ENCODE data around the gene PDS5B. TPM values are rescaled to one million over a fixed set of nuclear protein-coding genes. Genes with fewer than 3 reads are reported as not detected.

PDS5B gene
- total and polyA plus RNA-seq, 2 donors (not counting 1 experiment from before 2014, with no cell fraction given), result 6.6 to 62.9 TPM

DNA sequence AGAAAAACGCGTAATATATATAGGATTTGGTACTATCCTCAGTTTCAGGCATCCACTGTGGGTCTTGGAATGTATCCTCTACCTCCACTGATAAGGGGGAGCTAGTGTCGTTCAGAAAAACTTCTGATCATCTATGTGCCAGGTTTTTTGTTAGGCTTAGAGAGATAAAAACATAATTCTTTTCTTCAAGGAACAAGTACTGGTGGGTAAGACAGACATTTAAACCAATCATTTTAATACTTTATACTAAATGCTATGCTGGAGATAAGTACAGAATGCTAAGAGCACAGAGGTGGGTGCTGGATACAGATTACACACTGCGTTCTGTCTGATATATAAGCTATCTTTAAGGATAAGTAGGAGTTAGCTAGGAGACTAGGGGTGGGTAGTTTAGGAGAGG is 166.1 kb downstream of the PDS5B start:
- no peak for ATAC-seq (ENCODE audit: low read depth)
- H2AFZ ChIP-seq (ENCODE audit: insufficient read depth, low read depth, low read length, poor library complexity, severe bottlenecking), result no peak overlapping the region
- H3K9ac ChIP-seq (ENCODE audit: low read length), result no peak overlapping the region
- intact Hi-C loops (cut with micrococcal nuclease), result no loop called here
- H3K4me1 ChIP-seq (ENCODE audit: control insufficient read depth in 2 of 2, insufficient read depth in 2 of 2, low read length in 2 of 2), result peaks cover 0 to 4% of the 10 kb centered on the region in 2 donors
- Mint-ChIP-seq H3K4me1 (peaks cover 7% of the 10 kb centered on the region), H3K27me3 (no peaks in the 10 kb centered on the region), H3K4me3 (no peak overlapping the region), H3K27ac (no peak overlapping the region), H3K9me3 (ENCODE audit: insufficient read depth) (no peaks in the 10 kb centered on the region)
- no peaks in the 10 kb centered on the region for H4K20me1 ChIP-seq (ENCODE audit: control insufficient read depth, insufficient read depth, low read length, poor library complexity, severe bottlenecking)
- no peaks in the 10 kb centered on the region for H3K27me3 ChIP-seq (replicated peaks in 1 of 4; ENCODE audit: control extremely low read depth in 1 of 4, control insufficient read depth in 3 of 4, insufficient read depth in 4 of 4, low read length in 3 of 4)
- TF ChIP-seq, protein P1, sequence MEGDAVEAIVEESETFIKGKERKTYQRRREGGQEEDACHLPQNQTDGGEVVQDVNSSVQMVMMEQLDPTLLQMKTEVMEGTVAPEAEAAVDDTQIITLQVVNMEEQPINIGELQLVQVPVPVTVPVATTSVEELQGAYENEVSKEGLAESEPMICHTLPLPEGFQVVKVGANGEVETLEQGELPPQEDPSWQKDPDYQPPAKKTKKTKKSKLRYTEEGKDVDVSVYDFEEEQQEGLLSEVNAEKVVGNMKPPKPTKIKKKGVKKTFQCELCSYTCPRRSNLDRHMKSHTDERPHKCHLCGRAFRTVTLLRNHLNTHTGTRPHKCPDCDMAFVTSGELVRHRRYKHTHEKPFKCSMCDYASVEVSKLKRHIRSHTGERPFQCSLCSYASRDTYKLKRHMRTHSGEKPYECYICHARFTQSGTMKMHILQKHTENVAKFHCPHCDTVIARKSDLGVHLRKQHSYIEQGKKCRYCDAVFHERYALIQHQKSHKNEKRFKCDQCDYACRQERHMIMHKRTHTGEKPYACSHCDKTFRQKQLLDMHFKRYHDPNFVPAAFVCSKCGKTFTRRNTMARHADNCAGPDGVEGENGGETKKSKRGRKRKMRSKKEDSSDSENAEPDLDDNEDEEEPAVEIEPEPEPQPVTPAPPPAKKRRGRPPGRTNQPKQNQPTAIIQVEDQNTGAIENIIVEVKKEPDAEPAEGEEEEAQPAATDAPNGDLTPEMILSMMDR (IDR thresholded peaks at IDR 0.05), result no peak
- no peak for TF ChIP-seq EZH2 (IDR thresholded peaks at IDR 0.05; ENCODE audit: borderline replicate concordance, insufficient read depth, low read depth, low read length, poor library complexity, severe bottlenecking)
- 100% methylated on average over 1 of the region's 4 CpGs for WGBS (ENCODE audit: insufficient coverage)
- no peak overlapping the region for H3K27ac ChIP-seq (ENCODE audit: low read length in 2 of 2)
- ChIA-PET CTCF (no interaction called here), POLR2A (no interaction called here)
- no peaks in the 10 kb centered on the region for H3K9me3 ChIP-seq (ENCODE audit: control extremely low read depth in 1 of 3, control insufficient read depth in 2 of 3, insufficient read depth in 1 of 3, low read length in 2 of 3)
- H3K79me2 ChIP-seq (ENCODE audit: control insufficient read depth, insufficient read depth, low read length), result no peaks in the 10 kb centered on the region
- no peak overlapping the region for H3K4me2 ChIP-seq (replicated peaks; ENCODE audit: low read depth, low read length, poor library complexity, severe bottlenecking)
- no peak overlapping the region for H3K4me3 ChIP-seq (ENCODE audit: control extremely low read depth in 1 of 5, extremely low read depth in 1 of 5, insufficient read depth in 1 of 5, low read depth in 2 of 5, low read length in 4 of 5)
- DNase-seq, result no peak
- H3K36me3 ChIP-seq (replicated peaks in 1 of 2; ENCODE audit: control extremely low read depth in 1 of 2, control insufficient read depth in 1 of 2, extremely low read depth in 1 of 2, insufficient read depth in 2 of 2, low read length in 1 of 2), result peaks cover 18 to 28% of the 10 kb centered on the region in 2 experiments

DNA sequence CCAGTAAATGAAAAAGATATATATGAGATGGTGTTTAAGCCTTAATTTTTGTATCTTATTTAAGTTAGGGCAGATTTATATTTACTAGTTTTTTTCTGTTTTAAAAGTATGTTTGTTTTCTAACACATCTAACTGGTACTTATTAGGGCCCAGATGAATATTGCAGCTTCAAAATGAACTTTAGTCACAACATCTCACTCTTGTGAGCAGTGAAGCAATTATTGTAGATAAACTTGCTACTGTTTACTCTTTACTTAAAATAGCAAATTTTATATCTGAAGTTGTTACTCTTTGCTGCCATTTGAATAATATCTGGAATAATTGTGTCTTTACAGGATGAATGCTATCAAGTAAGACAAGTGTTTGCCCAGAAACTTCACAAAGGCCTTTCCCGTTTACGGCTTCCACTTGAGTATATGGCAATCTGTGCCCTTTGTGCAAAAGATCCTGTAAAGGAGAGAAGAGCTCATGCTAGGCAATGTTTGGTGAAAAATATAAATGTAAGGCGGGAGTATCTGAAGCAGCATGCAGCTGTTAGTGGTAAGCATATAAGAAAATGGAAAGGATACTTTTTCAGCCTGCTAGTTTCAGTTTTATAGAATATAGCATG is 166.8 kb downstream of the PDS5B start:
- Histone ChIP-seq H3K4me3 (ENCODE audit: control extremely low read depth in 1 of 5, extremely low read depth in 1 of 5, insufficient read depth in 1 of 5, low read depth in 2 of 5, low read length in 4 of 5) (no peak overlapping the region), H3K9me3 (ENCODE audit: control extremely low read depth in 1 of 3, control insufficient read depth in 2 of 3, insufficient read depth in 1 of 3, low read length in 2 of 3) (no peaks in the 10 kb centered on the region), H3K4me2 (replicated peaks; ENCODE audit: low read depth, low read length, poor library complexity, severe bottlenecking) (no peak overlapping the region), H3K27me3 (replicated peaks in 1 of 4; ENCODE audit: control extremely low read depth in 1 of 4, control insufficient read depth in 3 of 4, insufficient read depth in 4 of 4, low read length in 3 of 4) (no peaks in the 10 kb centered on the region), H4K20me1 (ENCODE audit: control insufficient read depth, insufficient read depth, low read length, poor library complexity, severe bottlenecking) (no peaks in the 10 kb centered on the region), H3K27ac (ENCODE audit: low read length in 2 of 2) (no peak overlapping the region), H2AFZ (ENCODE audit: insufficient read depth, low read depth, low read length, poor library complexity, severe bottlenecking) (no peak overlapping the region), H3K79me2 (ENCODE audit: control insufficient read depth, insufficient read depth, low read length) (no peaks in the 10 kb centered on the region), H3K4me1 (ENCODE audit: control insufficient read depth in 2 of 2, insufficient read depth in 2 of 2, low read length in 2 of 2) (peaks cover 0 to 4% of the 10 kb centered on the region in 2 donors), H3K9ac (ENCODE audit: low read length) (no peak overlapping the region), H3K36me3 (replicated peaks in 1 of 2; ENCODE audit: control extremely low read depth in 1 of 2, control insufficient read depth in 1 of 2, extremely low read depth in 1 of 2, insufficient read depth in 2 of 2, low read length in 1 of 2) (peaks cover 14 to 33% of the 10 kb centered on the region in 2 experiments)
- no peak for TF ChIP-seq EZH2 (IDR thresholded peaks at IDR 0.05; ENCODE audit: borderline replicate concordance, insufficient read depth, low read depth, low read length, poor library complexity, severe bottlenecking)
- TF ChIP-seq, protein P1 (IDR thresholded peaks at IDR 0.05), result no peak
- no peak overlapping the region for H3K27ac Mint-ChIP-seq
- POLR2A ChIA-PET, result no interaction called here
- no peak overlapping the region for H3K4me3 Mint-ChIP-seq
- peaks cover 7% of the 10 kb centered on the region for H3K4me1 Mint-ChIP-seq
- ATAC-seq (ENCODE audit: low read depth), result no peak
- intact Hi-C loops (cut with micrococcal nuclease), result no loop called here
- no peaks in the 10 kb centered on the region for H3K27me3 Mint-ChIP-seq
- CTCF ChIA-PET, result no interaction called here
- WGBS (ENCODE audit: insufficient coverage), result 100% methylated on average over 2 of the region's 3 CpGs
- no peak for DNase-seq
- H3K9me3 Mint-ChIP-seq (ENCODE audit: insufficient read depth), result no peaks in the 10 kb centered on the region

All from B cell (primary cell).